Stimulated activated CD8-positive, alpha-beta memory T cell treated with anti-CD3 and anti-CD28 coated beads, Interleukin-7, amount 100 ng/mL, for 48 hours (primary cell): ENCODE data around the gene SPON1.
A peak's percentile ranks its signal among the peaks of the same experiment; 100 is the strongest.
"Not testable (repeated sequence)": the region's sequence is repeated elsewhere in the genome, so short reads cannot be mapped to it uniquely, and the experiment has no call there.

Experiments
- DNase-seq, 2 donors: peaks; one replicate each; pipeline ENCODE4 v3.0.0-alpha.2; 2020; ENCODE audit warnings: low read depth in 1 of 2; ENCODE audit errors: extremely low read depth in 1 of 2

The SPON1 gene

GRCh38 chr11:14232652-14233051 lies 270.1 kb downstream of the SPON1 start:
- no peak for DNase-seq

GRCh38 chr11:14234446-14234845 lies 271.9 kb downstream of the SPON1 start:
- no peak for DNase-seq

- DNase-seq: no peak
These were observed 273.2 kb downstream of the SPON1 start for GRCh38 chr11:14235701-14236100.

GRCh38 chr11:14237444-14237961 lies 275.0 kb downstream of the SPON1 start:
- no peak for DNase-seq

DNA sequence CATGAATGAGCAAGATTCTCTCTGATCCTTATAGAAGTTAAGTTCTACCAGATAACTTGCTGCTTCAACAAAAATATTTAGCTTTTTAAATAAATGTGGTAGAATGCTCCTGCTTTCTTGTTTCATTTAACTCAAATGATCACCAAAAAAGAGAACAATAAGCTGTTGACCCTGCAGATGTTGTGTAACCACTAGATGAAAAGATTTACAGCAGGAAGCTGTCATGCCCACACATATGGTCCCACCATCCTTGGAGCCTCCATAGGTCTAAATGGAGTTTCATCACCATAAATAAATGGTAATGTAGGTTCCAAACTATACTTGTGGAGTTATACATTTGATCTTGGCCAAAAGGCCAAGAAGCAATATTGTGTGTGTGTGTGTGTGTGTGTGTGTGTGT lies 277.7 kb downstream of the SPON1 start:
- DNase-seq: no peak

- DNase-seq: no peak
These were observed 278.4 kb downstream of the SPON1 start for GRCh38 chr11:14240951-14241350.

DNA sequence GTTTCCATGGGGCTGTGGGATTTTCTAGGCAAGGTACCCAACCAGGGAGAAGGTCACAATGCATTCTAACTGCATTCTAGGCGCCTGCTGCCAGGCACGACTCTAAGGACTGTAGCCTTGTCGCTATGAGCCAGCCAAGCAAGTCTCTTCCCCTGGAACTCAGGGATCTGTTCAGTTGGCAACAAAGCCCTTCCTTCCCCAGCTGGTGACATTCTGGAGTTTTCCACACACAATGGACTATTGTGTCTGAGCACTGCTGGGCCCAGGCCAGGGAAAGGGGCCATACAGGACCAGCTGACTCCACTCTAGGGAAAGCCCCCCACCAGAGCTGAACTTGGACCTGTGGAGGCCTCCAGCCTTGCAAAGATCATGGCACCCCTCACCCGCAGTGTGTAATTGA lies 279.7 kb downstream of the SPON1 start:
- no peak for DNase-seq

GRCh38 chr11:14242733-14243132 lies 280.2 kb downstream of the SPON1 start:
- DNase-seq: no peak

DNA sequence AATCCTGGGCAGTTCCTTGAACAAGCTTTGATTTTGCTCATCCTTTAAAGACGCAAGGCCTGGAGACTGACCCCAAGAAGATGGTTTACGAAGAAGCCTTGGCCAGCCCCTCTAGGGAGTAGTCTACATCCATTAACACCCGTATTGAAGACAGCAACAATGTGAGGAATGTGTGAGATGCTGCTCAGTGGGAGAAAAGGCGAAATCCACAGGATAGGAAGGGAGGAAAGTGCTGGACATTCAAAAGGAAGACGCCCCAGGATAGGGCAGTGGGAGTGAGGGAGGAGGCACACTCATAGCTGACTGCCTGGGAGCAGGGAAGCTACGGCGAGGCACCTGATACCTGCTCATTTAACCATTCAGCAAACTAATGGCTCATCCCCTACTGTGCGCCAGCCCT lies 282.4 kb downstream of the SPON1 start:
- no peak for DNase-seq

GRCh38 chr11:14245444-14245843 lies 282.9 kb downstream of the SPON1 start:
- no peak for DNase-seq

GRCh38 chr11:14248580-14248981 lies 286.1 kb downstream of the SPON1 start:
- no peak for DNase-seq

- peak in 1 of 2 donors; percentile 27 for DNase-seq
These were observed 286.8 kb downstream of the SPON1 start for GRCh38 chr11:14249121-14249963.

DNA sequence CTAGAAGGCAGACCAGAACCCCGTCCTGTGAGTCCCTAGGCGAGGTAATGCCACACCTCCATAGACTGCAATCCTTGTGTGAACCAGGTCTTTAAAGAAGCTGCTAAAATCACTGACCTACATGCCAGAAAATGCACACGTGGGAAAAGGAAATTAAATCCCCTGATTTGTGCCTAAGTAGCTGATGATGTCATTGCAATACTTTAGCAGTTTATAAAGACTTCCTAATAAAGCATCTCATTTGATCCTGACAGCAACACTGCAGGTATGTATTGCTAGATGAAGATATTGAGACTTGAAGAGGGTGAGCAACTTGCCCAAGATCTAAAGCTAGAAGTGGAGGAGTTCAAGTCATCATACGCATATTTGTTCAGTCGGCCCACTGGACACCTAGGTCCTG lies 289.2 kb downstream of the SPON1 start:
- DNase-seq: no peak

- not testable (repeated sequence) for DNase-seq
These were observed 290.0 kb downstream of the SPON1 start for GRCh38 chr11:14252501-14252900.

GRCh38 chr11:14253421-14253820 lies 290.9 kb downstream of the SPON1 start:
- DNase-seq: no peak

DNA sequence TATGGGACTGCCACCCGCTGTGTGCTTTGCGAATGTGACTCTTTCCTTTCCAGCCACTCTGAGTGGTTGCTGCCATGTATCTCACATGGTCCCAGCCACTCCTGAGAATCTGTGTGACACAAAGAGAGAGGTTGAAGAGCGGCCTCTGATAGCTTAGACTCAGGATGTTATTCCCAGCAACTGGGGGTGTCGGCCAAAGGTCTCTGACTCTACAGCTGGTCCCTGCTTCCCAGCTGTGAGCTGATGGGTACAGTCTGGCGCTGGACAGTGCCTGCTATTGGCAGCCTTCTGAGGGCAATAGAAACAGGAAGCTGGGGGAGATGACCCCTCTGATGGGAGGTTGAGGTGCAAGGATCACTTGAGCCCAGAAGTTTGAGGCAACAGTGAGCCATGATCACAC lies 291.3 kb downstream of the SPON1 start:
- DNase-seq: no peak

- DNase-seq: no peak
These were observed 292.2 kb downstream of the SPON1 start for GRCh38 chr11:14254533-14255237.

DNA sequence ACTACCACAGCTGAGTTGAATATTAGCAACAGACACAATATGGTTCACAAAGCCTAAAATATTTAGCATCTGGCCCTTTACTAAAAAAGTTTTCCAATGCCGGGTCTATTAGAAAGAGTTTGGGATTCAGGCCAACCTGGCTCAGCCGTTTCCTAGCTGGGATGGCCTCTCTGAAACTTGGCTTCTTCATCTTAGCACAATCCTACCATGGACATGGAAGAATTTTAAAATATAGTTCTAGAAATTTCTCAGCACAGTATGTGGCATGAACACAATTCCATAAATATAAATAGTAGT lies 292.7 kb downstream of the SPON1 start:
- DNase-seq: no peak

DNA sequence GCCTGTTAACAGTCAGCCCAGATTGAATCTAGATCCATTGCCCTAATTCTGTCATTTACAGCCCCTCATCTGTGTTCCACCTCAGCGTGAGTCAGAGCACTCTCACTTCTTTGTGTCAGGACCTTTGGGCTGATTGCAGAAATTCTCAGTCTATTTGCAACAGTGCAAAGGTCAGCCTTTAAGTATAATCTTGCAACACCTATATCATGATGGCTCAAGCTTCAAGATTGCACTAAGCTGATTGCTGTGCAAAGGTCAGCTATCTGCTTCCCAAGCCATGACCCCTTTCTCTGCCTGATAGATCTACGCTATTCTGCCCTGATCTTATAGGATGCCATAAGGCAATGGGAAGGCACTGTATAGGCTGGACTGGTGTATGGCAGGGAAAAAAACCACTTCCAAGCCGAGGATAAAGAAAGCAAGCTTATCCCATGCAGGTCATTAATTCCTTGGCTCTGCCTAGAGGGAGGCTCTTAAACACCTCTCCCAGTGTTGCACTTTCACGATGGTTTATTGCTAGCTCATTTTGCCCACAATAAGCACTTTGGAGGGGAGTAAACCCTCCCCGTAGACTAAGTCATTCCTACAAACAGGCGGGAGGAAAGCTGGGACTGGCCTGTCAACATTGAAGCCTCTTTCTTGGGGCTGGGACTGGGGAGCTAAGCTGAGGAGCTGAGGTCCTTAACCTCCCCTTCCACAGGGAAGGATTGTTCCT lies 295.9 kb downstream of the SPON1 start:
- no peak for DNase-seq

- DNase-seq: no peak
These were observed 296.8 kb downstream of the SPON1 start for GRCh38 chr11:14259186-14259784.

DNA sequence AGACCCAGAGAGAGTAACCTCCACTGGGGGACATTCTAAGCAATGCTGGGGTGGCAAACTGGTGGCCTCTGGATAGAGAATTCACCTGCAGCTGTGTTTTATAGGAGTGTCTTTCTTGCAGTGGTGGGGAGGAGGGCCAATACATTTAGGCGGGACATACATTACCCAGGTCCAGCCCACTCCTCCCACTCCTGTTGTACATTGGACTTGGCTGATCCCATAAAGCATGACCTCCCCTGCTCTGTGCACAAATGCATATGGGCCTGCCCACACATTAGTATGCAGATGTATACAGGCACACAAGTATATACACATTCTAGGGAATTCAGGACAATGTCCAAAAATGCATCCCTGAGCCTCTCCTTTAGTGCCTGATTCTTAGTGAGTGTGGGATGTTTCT lies 297.4 kb downstream of the SPON1 start:
- no peak for DNase-seq
